Left ventricle myocardium inferior (tissue), 1 donor: ENCODE results near the gene POLN. TPM values are rescaled to one million over a fixed set of nuclear protein-coding genes. Genes with fewer than 3 reads are reported as not detected.

Source experiments
- DNase-seq: peaks from one replicate; pipeline ENCODE4 v3.0.0-alpha.2; 2020
- H3K27ac ChIP-seq: fragments of 200-600 bp; replicated peaks from 2 replicates; pipeline ENCODE4 v1.8.0; 2021
- H3K27me3 ChIP-seq: fragments of 200-600 bp; 2 replicates; pipeline ENCODE4 v1.8.0; 2021; ENCODE audit warnings: low read depth
- H3K36me3 ChIP-seq: fragments of 200-600 bp; 2 replicates; pipeline ENCODE4 v1.8.0; 2021
- H3K4me1 ChIP-seq: fragments of 200-600 bp; 2 replicates; pipeline ENCODE4 v1.8.0; 2021
- H3K4me3 ChIP-seq: fragments of 200-600 bp; 2 replicates; pipeline ENCODE4 v1.8.0; 2021; ENCODE audit warnings: mild to moderate bottlenecking, moderate library complexity
- H3K9me3 ChIP-seq: fragments of 200-600 bp; replicated peaks from 2 replicates; pipeline ENCODE4 v1.8.0; 2021
- intact Hi-C: fragments of 100-400 bp; cut with micrococcal nuclease; formaldehyde crosslinking; loops from one replicate; pipeline ENCODE4 v1.11.0; 2022
- total RNA-seq: library from RNA; stranded (reverse); fragmentation: NEBNext Ultra II Directional; extraction: Animal tissue kit (Norgen Biotek cat#: 25700); gene quantifications from one replicate; pipeline ENCODE4 v1.2.1, GENCODE V29; 2021
- TF ChIP-seq, protein P1 (sequence below): fragments of 200-600 bp; IDR thresholded peaks from 2 replicates; pipeline ENCODE4 v1.8.0; 2021; ENCODE audit warnings: antibody characterized with exemption, mild to moderate bottlenecking, borderline replicate concordance
- donor health status: DM: no; HTN: yes; CAD: no; lungs with severe emphysema.

POLN gene
- total RNA-seq, 1 donor from 2014 or later: 2.2 TPM

GRCh38 chr4:2288051-2288541 lies 46.2 kb upstream of the POLN start:
- Histone ChIP-seq H3K36me3 (no peaks in the 10 kb centered on the region), H3K27ac (no peak overlapping the region), H3K4me3 (no peak overlapping the region), H3K27me3 (no peaks in the 10 kb centered on the region), H3K4me1 (peaks cover 3% of the 10 kb centered on the region), H3K9me3 (no peaks in the 10 kb centered on the region)
- TF ChIP-seq, protein P1, sequence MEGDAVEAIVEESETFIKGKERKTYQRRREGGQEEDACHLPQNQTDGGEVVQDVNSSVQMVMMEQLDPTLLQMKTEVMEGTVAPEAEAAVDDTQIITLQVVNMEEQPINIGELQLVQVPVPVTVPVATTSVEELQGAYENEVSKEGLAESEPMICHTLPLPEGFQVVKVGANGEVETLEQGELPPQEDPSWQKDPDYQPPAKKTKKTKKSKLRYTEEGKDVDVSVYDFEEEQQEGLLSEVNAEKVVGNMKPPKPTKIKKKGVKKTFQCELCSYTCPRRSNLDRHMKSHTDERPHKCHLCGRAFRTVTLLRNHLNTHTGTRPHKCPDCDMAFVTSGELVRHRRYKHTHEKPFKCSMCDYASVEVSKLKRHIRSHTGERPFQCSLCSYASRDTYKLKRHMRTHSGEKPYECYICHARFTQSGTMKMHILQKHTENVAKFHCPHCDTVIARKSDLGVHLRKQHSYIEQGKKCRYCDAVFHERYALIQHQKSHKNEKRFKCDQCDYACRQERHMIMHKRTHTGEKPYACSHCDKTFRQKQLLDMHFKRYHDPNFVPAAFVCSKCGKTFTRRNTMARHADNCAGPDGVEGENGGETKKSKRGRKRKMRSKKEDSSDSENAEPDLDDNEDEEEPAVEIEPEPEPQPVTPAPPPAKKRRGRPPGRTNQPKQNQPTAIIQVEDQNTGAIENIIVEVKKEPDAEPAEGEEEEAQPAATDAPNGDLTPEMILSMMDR: no peak
- no peak for DNase-seq
- intact Hi-C loops: no loop called here

DNA sequence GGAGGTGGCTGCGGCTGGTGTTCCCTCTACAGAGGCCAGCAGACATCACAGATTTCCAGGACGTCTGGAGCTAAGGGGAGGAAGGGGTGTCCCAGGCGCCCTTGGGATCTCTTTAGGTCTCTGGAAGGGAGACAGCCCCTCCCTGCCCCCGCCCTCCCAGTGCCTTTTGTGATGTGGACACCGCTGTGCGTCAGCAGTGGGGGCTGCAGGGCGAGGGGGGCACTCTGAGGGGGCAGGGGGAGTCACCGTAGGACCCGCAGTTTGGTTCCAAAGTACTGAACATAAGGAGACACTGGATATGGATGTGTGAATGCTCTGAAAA lies 45.6 kb upstream of the POLN start:
- Histone ChIP-seq H3K4me1 (peaks cover under 1% of the 10 kb centered on the region), H3K27ac (no peak overlapping the region), H3K4me3 (no peak overlapping the region), H3K9me3 (no peaks in the 10 kb centered on the region), H3K27me3 (no peaks in the 10 kb centered on the region), H3K36me3 (no peaks in the 10 kb centered on the region)
- intact Hi-C loops: no loop called here
- no peak for DNase-seq
- TF ChIP-seq, protein P1: no peak

DNA sequence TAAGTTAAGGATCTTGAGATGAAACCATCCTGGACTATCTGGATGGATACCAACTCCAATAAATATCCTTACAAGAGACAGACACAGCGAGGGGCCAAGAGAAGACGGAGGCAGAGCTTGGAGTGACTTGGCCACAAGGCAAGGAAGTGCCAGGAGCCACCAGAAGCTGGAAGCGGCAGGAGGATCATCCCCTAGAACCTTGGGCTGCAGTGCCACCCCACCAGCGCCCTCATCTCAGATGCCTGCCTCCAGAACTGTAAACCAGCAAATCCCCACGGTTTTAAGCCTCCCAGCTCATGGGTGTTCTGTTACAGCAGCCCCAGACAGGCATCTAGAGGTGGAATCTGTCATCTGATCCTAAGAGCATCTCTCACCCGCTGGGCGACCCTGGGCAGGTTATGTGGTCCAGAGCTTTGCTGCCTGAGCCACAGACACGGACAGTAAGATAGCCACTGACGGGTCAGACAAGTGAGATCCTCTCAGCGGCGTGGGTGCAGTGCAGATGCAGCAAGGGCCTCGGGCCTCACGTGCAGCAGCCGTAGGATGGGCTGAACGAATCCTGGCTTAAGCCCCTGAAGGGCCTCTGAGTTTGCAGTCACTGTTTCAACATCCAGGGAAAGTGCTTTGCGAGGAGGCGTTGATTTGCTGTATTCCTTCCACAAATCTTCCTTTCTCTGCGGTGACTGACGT lies 45.1 kb upstream of the POLN start:
- DNase-seq: no peak
- no peaks in the 10 kb centered on the region for H3K4me1 ChIP-seq

GRCh38 chr4:2285613-2286381 lies 43.9 kb upstream of the POLN start:
- H3K9me3 ChIP-seq: no peaks in the 10 kb centered on the region
- TF ChIP-seq, protein P1: no peak
- H3K27me3 ChIP-seq: no peaks in the 10 kb centered on the region
- no peak overlapping the region for H3K4me3 ChIP-seq
- DNase-seq: peak; percentile 11
- no peaks in the 10 kb centered on the region for H3K4me1 ChIP-seq
- H3K27ac ChIP-seq: no peak overlapping the region
- intact Hi-C loops: no loop called here
- H3K36me3 ChIP-seq: no peaks in the 10 kb centered on the region

More for the DNA sequence above, 45.1 kb upstream of the POLN start:
- Histone ChIP-seq H3K36me3 (no peaks in the 10 kb centered on the region), H3K4me3 (no peak overlapping the region), H3K27me3 (no peaks in the 10 kb centered on the region), H3K27ac (no peak overlapping the region), H3K9me3 (no peaks in the 10 kb centered on the region)
- intact Hi-C loops: no loop called here
- TF ChIP-seq, protein P1: no peak

GRCh38 chr4:2284934-2285612 lies 43.2 kb upstream of the POLN start:
- TF ChIP-seq, protein P1: no peak
- DNase-seq: no peak
- H3K27me3 ChIP-seq: no peaks in the 10 kb centered on the region
- H3K27ac ChIP-seq: no peak overlapping the region
- no peaks in the 10 kb centered on the region for H3K4me1 ChIP-seq
- intact Hi-C loops: no loop called here
- H3K4me3 ChIP-seq: no peak overlapping the region
- no peaks in the 10 kb centered on the region for H3K36me3 ChIP-seq
- no peaks in the 10 kb centered on the region for H3K9me3 ChIP-seq
